SK-N-MC (cell line): Measurements from ENCODE around the gene TMEM132E.

ENCODE experiments used
- EZH2 ChIP-seq: fragments of 200-600 bp; sonication (generic); IDR thresholded peaks from one replicate; pipeline ENCODE4 v1.6.1; 2017; ENCODE audit warnings: antibody characterized with exemption
- FOXP2 ChIP-seq: optimal IDR thresholded peaks from 2 replicates; pipeline ENCODE3; 2011; ENCODE audit warnings: mild to moderate bottlenecking, moderate library complexity; ENCODE audit not compliant: insufficient read depth; ENCODE audit errors: extremely low read length, control extremely low read depth
- POLR2AphosphoS5 ChIP-seq: IDR thresholded peaks from 2 replicates; pipeline ENCODE4 v1.6.1; 2012; ENCODE audit warnings: mild to moderate bottlenecking, low read depth, low read length, borderline replicate concordance

DNA sequence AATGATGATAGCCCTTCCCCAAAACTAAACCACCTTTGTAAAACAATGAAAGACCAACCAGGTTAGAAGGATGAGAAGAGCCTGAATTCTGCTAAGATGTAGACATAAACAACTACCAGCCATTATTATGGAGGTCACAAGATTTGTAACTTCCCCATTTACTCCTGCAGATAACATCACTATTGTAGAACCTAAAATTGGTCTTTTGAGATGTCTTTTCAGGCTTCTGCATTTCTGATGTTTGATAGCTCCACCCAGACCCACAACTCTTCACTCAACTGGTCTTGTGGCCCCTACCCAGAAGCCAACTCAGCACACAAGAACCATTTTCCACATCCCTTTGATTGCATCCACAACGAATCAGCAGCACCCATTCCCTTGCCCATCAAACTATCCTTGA lies 100.8 kb downstream of the TMEM132E start:
- no peak for TF ChIP-seq EZH2
- no peak for TF ChIP-seq POLR2AphosphoS5
- no peak for TF ChIP-seq FOXP2
